Gastroesophageal sphincter (tissue), 3 donors: ENCODE data around the gene SEMA7A.

ENCODE experiments used
- CTCF ChIP-seq, 4 experiments: fragments of 200-600 bp in 2 of 4; fragments of 450-650 bp in 2 of 4; sonication (generic) in 1 of 4; IDR thresholded peaks; one replicate each; pipeline ENCODE4 v1.5.1; 2017 to 2019; ENCODE audit warnings: antibody characterized with exemption in 4 of 4, mild to moderate bottlenecking in 2 of 4, moderate library complexity in 2 of 4
- EP300 ChIP-seq: sonication (generic); formaldehyde crosslinking; IDR thresholded peaks from one replicate; pipeline ENCODE4 v1.6.1; 2017; ENCODE audit warnings: antibody characterized with exemption, mild to moderate bottlenecking
- POLR2A ChIP-seq, 2 donors: fragments of 450-650 bp; IDR thresholded peaks; one replicate each; pipeline ENCODE4 v1.6.1; 2017; ENCODE audit warnings: antibody characterized with exemption in 2 of 2, mild to moderate bottlenecking in 2 of 2, moderate library complexity in 1 of 2
- POLR2AphosphoS5 ChIP-seq: sonication (generic); formaldehyde crosslinking; IDR thresholded peaks from one replicate; pipeline ENCODE4 v1.6.1; 2017; ENCODE audit warnings: antibody characterized with exemption

- TF ChIP-seq CTCF (IDR thresholded peaks at IDR 0.05) (no peak), POLR2A (IDR thresholded peaks at IDR 0.05) (no peak), EP300 (no peak), POLR2AphosphoS5 (no peak)
Observed at GRCh38 chr15:74431645-74432044, 2.1 kb downstream of the SEMA7A start.
